ENCODE results near the gene CST7. TPM values are rescaled to one million over a fixed set of nuclear protein-coding genes. Genes with fewer than 3 reads are reported as not detected.

Gene CST7, protein sequence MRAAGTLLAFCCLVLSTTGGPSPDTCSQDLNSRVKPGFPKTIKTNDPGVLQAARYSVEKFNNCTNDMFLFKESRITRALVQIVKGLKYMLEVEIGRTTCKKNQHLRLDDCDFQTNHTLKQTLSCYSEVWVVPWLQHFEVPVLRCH
- not detected for polyA plus RNA-seq (2012; ENCODE audit: insufficient read length, low read depth)

DNA sequence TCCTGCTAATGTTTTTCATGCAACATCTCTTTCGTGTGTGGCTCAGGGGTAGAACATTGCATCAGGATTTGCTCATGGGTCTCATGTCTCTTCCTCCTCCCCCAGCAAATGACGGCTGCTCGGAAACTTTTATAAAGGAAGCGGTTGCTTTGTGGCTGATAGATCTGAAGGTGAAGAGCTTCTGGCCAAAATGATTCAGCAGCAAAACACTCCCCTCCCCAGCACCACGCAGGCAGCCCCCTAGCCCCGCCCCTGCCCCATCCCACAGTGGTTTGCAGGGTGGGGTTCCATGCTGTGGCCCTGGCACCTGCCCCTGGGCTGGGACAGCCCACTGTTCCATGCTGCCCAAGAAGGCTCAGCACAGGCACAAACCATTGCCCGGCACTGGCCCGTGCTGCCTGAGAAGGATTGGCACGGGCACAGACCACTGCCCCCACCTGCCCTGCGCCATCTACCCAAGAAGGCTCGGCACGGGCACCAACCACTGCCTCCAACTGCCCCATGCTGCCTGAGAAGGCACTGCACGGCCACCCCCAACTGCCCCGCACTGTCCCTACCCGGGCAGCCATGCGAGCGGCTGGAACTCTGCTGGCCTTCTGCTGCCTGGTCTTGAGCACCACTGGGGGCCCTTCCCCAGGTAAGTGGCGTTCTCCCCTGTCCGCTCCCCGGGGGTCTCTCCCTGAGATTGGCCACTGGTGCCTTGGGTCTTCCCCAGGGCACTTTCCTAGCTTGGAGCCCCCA lies at the start of gene CST7:
CST7 (plus strand) TSS at position 331 of the 741 bp plus-strand sequence; CDS start at position 568, 237 bp downstream.
- TF ChIP-seq, protein P1, sequence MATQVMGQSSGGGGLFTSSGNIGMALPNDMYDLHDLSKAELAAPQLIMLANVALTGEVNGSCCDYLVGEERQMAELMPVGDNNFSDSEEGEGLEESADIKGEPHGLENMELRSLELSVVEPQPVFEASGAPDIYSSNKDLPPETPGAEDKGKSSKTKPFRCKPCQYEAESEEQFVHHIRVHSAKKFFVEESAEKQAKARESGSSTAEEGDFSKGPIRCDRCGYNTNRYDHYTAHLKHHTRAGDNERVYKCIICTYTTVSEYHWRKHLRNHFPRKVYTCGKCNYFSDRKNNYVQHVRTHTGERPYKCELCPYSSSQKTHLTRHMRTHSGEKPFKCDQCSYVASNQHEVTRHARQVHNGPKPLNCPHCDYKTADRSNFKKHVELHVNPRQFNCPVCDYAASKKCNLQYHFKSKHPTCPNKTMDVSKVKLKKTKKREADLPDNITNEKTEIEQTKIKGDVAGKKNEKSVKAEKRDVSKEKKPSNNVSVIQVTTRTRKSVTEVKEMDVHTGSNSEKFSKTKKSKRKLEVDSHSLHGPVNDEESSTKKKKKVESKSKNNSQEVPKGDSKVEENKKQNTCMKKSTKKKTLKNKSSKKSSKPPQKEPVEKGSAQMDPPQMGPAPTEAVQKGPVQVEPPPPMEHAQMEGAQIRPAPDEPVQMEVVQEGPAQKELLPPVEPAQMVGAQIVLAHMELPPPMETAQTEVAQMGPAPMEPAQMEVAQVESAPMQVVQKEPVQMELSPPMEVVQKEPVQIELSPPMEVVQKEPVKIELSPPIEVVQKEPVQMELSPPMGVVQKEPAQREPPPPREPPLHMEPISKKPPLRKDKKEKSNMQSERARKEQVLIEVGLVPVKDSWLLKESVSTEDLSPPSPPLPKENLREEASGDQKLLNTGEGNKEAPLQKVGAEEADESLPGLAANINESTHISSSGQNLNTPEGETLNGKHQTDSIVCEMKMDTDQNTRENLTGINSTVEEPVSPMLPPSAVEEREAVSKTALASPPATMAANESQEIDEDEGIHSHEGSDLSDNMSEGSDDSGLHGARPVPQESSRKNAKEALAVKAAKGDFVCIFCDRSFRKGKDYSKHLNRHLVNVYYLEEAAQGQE (IDR thresholded peaks at IDR 0.05; ENCODE audit: insufficient read depth in 1 of 2, low read depth in 2 of 2, low read length in 2 of 2), result no peak
- TF ChIP-seq FOXP2 (optimal IDR thresholded peaks at IDR 0.05; ENCODE audit: borderline replicate concordance, extremely low read depth, extremely low read length, insufficient read depth) (no peak), SIN3A (IDR thresholded peaks at IDR 0.05; ENCODE audit: borderline replicate concordance, insufficient read depth, low read length) (no peak), POLR2AphosphoS5 (IDR thresholded peaks at IDR 0.05; ENCODE audit: low read depth, low read length) (no peak), TAF1 (IDR thresholded peaks at IDR 0.05; ENCODE audit: borderline replicate concordance, insufficient read depth, low read length) (no peak)

DNA sequence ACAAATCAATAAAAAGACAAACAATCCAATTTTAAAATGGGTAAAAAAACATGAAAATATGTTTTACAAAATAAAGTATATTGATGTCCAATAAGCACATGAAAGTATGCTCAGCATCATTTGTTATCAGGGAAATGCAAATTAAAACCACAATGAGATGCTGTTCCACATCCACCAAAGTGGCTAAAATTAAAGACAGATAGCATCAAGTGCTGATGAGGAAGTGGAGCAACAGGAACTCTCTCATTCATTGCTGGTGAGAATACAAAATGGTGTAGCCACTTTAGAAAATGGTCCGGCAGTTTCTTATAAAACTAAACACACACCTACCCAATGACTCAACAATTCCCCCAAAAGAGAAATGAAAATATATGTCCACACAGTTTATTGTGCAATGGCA lies 42.3 kb upstream of the CST7 start:
- TF ChIP-seq SIN3A (IDR thresholded peaks at IDR 0.05; ENCODE audit: borderline replicate concordance, insufficient read depth, low read length) (no peak), FOXP2 (optimal IDR thresholded peaks at IDR 0.05; ENCODE audit: borderline replicate concordance, extremely low read depth, extremely low read length, insufficient read depth) (no peak), TAF1 (IDR thresholded peaks at IDR 0.05; ENCODE audit: borderline replicate concordance, insufficient read depth, low read length) (no peak), POLR2AphosphoS5 (IDR thresholded peaks at IDR 0.05; ENCODE audit: low read depth, low read length) (no peak)
- TF ChIP-seq, protein P1 (IDR thresholded peaks at IDR 0.05; ENCODE audit: insufficient read depth in 1 of 2, low read depth in 2 of 2, low read length in 2 of 2), result no peak

DNA sequence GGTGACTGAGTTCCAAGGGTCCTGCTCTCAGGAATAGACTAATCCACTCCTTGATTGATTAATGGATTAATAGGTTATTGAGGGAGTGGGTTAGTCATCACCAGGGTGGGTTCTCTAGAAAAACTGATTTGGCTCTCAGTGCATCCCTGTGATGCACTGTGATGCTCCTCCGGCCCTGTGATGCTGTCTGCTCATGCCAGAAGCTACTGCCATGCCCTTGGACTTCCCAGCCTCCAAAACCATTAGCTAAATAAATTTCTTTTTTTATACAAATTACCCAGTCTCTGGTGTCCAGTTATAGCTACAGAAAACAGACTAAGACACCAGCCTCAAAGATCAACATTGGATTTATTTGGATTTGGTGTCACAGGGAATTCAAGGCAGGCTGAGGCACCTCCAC lies 40.4 kb upstream of the CST7 start:
- TF ChIP-seq, protein P1 (IDR thresholded peaks at IDR 0.05; ENCODE audit: insufficient read depth in 1 of 2, low read depth in 2 of 2, low read length in 2 of 2), result no peak
- no peak for TF ChIP-seq SIN3A (IDR thresholded peaks at IDR 0.05; ENCODE audit: borderline replicate concordance, insufficient read depth, low read length)
- TF ChIP-seq TAF1 (IDR thresholded peaks at IDR 0.05; ENCODE audit: borderline replicate concordance, insufficient read depth, low read length), result no peak
- TF ChIP-seq FOXP2 (optimal IDR thresholded peaks at IDR 0.05; ENCODE audit: borderline replicate concordance, extremely low read depth, extremely low read length, insufficient read depth), result no peak
- no peak for TF ChIP-seq POLR2AphosphoS5 (IDR thresholded peaks at IDR 0.05; ENCODE audit: low read depth, low read length)

DNA sequence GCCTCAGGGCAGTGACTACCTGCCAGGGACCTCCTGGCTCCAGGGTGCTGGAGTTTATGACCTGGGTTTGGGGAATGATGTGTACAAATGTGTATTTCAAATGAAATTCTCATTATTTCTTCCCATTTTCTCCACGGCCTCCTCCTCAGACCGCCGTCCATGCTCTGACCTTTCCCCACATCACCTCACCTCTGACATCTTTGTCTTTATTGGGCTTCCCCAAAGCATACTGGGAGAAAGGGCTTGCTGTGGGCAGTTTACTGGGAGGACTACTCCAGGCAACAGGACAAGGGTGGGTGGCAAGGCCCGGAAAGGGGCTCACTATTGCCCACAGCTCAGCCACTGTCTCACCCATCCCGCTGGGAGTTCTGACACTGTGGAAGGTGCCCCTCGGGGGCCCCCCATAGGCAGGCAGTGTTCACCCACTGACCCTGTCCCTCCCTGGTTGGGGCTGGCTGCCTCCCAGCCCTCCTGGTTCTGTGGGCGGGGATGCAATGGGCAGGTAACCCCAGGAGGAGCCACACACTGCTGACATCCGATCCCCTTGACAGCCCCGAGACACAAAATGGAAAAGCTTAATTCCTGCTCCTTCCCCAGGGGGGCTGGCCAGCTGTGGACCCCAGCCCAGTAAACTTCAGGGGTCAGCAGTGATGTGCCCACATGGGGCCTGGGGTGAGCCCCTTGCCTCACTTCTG lies 39.8 kb upstream of the CST7 start:
- TF ChIP-seq, protein P1 (IDR thresholded peaks at IDR 0.05; ENCODE audit: insufficient read depth in 1 of 2, low read depth in 2 of 2, low read length in 2 of 2), result no peak
- TF ChIP-seq FOXP2 (optimal IDR thresholded peaks at IDR 0.05; ENCODE audit: borderline replicate concordance, extremely low read depth, extremely low read length, insufficient read depth) (no peak), TAF1 (IDR thresholded peaks at IDR 0.05; ENCODE audit: borderline replicate concordance, insufficient read depth, low read length) (no peak), POLR2AphosphoS5 (IDR thresholded peaks at IDR 0.05; ENCODE audit: low read depth, low read length) (no peak), SIN3A (IDR thresholded peaks at IDR 0.05; ENCODE audit: borderline replicate concordance, insufficient read depth, low read length) (no peak)

Measured in PFSK-1 (cell line).